ENCODE measurements around the gene MTMR3. TPM values are rescaled to one million over a fixed set of nuclear protein-coding genes. Genes with fewer than 3 reads are reported as not detected.

The MTMR3 gene
- total and polyA plus RNA-seq, 2 of the 8 experiments (the other 6 are each of a cell fraction or from before 2014, with no cell fraction given), result 16.9 to 18.5 TPM

- Histone ChIP-seq H2BK120ac (replicated peaks; ENCODE audit: low read depth, low read length) (no peak overlapping the region), H2AFZ (ENCODE audit: low read length) (no peak overlapping the region), H4K8ac (ENCODE audit: extremely low read depth, insufficient read depth, low read length) (no peak overlapping the region), H3K23ac (ENCODE audit: insufficient read length) (no peak overlapping the region), H2BK12ac (ENCODE audit: low read depth, low read length) (no peak overlapping the region), H4K91ac (replicated peaks; ENCODE audit: insufficient read length, low read length) (no peak overlapping the region), H3K4me2 (ENCODE audit: insufficient read depth in 1 of 2, low read depth in 2 of 2, low read length in 2 of 2) (no peak overlapping the region), H3K9me3 (ENCODE audit: insufficient read depth in 2 of 2, low read depth in 1 of 2, low read length in 1 of 2) (peaks cover 0 to 4% of the 10 kb centered on the region in 2 experiments; a peak in 1 of 4 replicates), H3K9ac (replicated peaks in 1 of 4; ENCODE audit: extremely low read depth in 1 of 4, low read depth in 3 of 4, low read length in 3 of 4) (no peak overlapping the region), H3K4me3 (ENCODE audit: extremely low read depth in 1 of 4, insufficient read depth in 2 of 4, low read depth in 3 of 4, low read length in 4 of 4) (no peak overlapping the region), H4K20me1 (replicated peaks in 1 of 2; ENCODE audit: control insufficient read depth in 1 of 2, insufficient read depth in 2 of 2, low read length in 2 of 2) (no peaks in the 10 kb centered on the region), H2BK5ac (ENCODE audit: low read depth, low read length) (no peak overlapping the region), H3K23me2 (ENCODE audit: low read depth, low read length) (no peaks in the 10 kb centered on the region), H3K27me3 (replicated peaks in 1 of 4; ENCODE audit: control insufficient read depth in 3 of 4, extremely low read depth in 1 of 4, insufficient read depth in 3 of 4, low read length in 3 of 4) (no peaks in the 10 kb centered on the region), H3K4ac (replicated peaks; ENCODE audit: insufficient read length, low read depth, low read length) (no peak overlapping the region), H2BK15ac (ENCODE audit: low read length) (no peak overlapping the region), H3K14ac (ENCODE audit: insufficient read length) (no peak overlapping the region), H3K79me2 (ENCODE audit: control insufficient read depth in 1 of 2, insufficient read depth in 2 of 2, low read length in 2 of 2) (no peaks in the 10 kb centered on the region), H3K4me1 (replicated peaks in 1 of 4; ENCODE audit: control insufficient read depth in 3 of 4, insufficient read depth in 4 of 4, low read length in 3 of 4) (no peaks in the 10 kb centered on the region), H3K56ac (replicated peaks; ENCODE audit: insufficient read length, low read depth, low read length) (no peak overlapping the region), H3K36me3 (ENCODE audit: control insufficient read depth in 2 of 4, insufficient read depth in 4 of 4, low read length in 3 of 4) (no peaks in the 10 kb centered on the region), H2AK5ac (ENCODE audit: low read depth, low read length) (no peak overlapping the region), H3K27ac (ENCODE audit: low read depth, low read length) (no peak overlapping the region), H3K79me1 (ENCODE audit: low read depth, low read length) (no peaks in the 10 kb centered on the region), H3K18ac (ENCODE audit: extremely low read depth, low read length) (no peak overlapping the region), H2BK20ac (ENCODE audit: low read length) (no peak overlapping the region), H4K5ac (ENCODE audit: insufficient read length, low read depth, low read length) (no peak overlapping the region)
- FAIRE-seq (no peak), DNase-seq (ENCODE audit: low read depth in 1 of 2, low spot score in 2 of 2) (no peak)
- WGBS, 2 experiments (ENCODE audit: extremely low coverage in 1 of 2, insufficient coverage in 1 of 2, insufficient read length in 1 of 2, insufficient replicate concordance in 2 of 2, low coverage in 1 of 2, low lambda C conversion rate in 2 of 2, missing lambda C conversion rate in 1 of 2), result 80% methylated on average over 2 of the region's 2 CpGs; no CpG with 5 or more reads in 1 of the 2 experiments
- POLR2A ChIA-PET (ENCODE audit: partially characterized antibody), result interaction anchor here (1.2 kb wide), 1 partner anchor 43 kb away, joined by 3 read pairs; no protein-coding TSS in a partner anchor
- CTCF ChIA-PET (ENCODE audit: partially characterized antibody), result interaction anchor here (0.6 to 1.5 kb wide), 3 partner anchors 15 to 48 kb away, joined by 3 to 4 read pairs (median 3); no protein-coding TSS in a partner anchor
- no peak for TF ChIP-seq BCL11A (IDR thresholded peaks at IDR 0.05; ENCODE audit: low read depth in 2 of 2, low read length in 2 of 2)
- TF ChIP-seq FOSL1 (IDR thresholded peaks at IDR 0.05; ENCODE audit: insufficient read depth, low read depth, low read length), result no peak
- TF ChIP-seq TAF7 (optimal IDR thresholded peaks at IDR 0.05; ENCODE audit: borderline replicate concordance, low read depth, low read length), result no peak
- TF ChIP-seq ASH2L (IDR thresholded peaks at IDR 0.05; ENCODE audit: low read length), result no peak
- TF ChIP-seq SRF (IDR thresholded peaks at IDR 0.05; ENCODE audit: low read depth, low read length), result no peak
- no peak for TF ChIP-seq RXRA (IDR thresholded peaks at IDR 0.05; ENCODE audit: insufficient read depth, low read depth, low read length)
- no peak for TF ChIP-seq JUN (IDR thresholded peaks at IDR 0.05; ENCODE audit: low read depth, low read length)
- TF ChIP-seq EZH2 (IDR thresholded peaks at IDR 0.05; ENCODE audit: low read depth, low read length, severe bottlenecking), result no peak
- no peak for TF ChIP-seq BRCA1 (IDR thresholded peaks at IDR 0.05; ENCODE audit: low read depth, low read length)
- no peak for TF ChIP-seq BACH1 (IDR thresholded peaks at IDR 0.05; ENCODE audit: low read length)
Observed at GRCh38 chr22:29861672-29862297, 21.2 kb upstream of the MTMR3 start.
